GM19395 (cell line): ENCODE measurements around the gene GNG7.

Experiments used
- ATAC-seq: cut with Tn5 transposase; IDR thresholded peaks from one replicate; pipeline ENCODE4 v1.9.1; 2021; ENCODE audit warnings: mild to moderate bottlenecking, moderate library complexity; ENCODE audit not compliant: unreplicated experiment

GNG7 gene

DNA sequence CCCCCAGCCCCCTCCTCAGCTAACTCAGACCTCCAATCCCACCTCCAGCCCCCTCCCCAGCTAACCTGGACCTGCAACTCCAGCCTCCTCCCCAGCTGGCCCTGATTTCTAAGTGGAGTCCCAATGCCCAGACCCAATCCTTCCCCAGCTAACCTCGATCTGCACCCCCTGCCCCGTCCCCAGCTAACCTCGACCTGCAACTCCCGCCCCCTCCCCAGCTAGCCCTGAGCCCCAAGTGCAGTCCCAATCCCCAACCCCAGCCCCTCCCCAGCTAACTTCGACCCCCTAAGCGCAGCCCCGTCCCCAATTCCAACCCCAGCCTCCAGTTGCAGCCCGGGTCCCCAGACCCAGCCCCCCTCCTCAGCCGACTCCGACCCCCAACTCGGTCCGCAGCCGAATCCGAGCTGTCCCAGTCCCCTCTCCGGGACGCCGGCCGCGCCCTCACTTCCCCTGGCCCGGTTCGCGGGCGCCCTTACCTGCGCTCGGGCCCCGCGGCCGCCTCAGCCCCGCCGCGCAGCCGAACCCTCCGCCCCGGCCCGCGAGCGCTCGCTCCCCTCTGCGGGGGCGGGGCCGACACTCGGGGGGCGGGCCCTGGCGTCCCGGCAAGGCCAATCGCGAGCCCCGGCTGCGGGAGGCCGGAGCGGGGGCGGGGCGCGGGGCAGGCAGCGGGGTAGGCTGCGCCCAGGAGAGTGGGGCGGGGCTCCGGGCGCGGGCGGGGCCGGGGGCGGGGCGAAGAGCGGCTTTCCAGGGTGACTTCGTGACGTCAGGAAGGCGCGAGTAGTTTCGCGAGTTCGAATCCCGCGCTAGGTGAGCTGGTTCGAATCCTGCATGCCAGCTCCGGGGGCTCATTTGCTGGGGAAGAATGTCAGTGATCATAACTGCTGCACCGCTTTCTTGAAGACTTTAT, at the start of gene GNG7:
Gene GNG7, minus strand, starts transcription at position 525 of the 907 bp plus-strand sequence. CDS start 182,006 bp downstream, outside the sequence.
- ATAC-seq, result no peak

- no peak for ATAC-seq
These were observed 48.9 kb upstream of the GNG7 start for GRCh38 chr19:2751438-2751830.

DNA sequence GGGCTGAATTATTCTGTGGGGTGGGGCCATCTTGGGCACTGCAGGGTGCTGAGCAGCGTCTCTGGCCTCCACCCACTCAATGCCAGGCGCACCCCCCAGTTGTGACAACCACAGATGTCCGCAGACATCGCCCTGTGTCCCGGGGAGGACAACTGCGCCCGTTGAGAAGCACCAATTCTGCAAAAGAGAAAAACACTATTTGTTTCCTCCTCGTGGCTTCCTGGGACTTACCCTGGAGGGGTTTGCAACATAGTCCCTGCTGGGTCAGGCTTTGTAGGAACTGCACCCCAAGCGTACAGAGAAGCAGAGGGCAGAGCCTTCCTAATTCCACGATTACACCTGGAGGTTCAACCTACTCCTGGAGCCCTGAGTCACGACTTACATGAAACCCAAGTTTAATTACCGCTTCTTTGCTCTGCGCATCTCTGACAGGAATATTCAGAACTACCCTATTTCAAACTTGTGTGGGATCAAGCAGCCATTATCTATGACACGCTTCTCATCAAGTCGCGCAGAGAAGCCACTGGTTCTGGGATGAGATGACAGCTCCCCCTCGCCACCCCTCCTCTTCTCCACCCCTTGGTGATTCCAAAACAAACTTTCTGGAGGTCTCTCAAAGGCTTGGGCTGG, 48.4 kb upstream of the GNG7 start:
- no peak for ATAC-seq

GRCh38 chr19:2747349-2747748, 44.9 kb upstream of the GNG7 start:
- ATAC-seq, result no peak

DNA sequence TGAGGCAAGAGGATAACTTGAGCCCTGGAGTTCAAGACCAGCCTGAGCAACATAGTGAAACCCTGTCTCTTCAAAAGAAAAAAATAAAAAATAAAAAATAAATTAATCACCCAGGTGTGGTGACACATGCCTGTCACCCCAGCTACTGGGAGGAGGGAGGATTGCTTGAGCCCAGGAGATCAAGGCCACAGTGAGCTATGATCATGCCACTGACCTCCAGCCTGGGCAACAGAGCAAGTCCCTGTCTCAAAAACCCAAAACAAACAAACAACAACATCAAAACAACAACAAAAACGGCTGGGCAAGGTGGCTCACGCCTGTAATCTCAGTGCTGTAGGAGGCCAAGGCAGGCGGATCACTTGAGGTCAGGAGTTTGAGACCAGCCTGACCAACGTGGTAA, 41.6 kb upstream of the GNG7 start:
- ATAC-seq, result no peak

- no peak for ATAC-seq
These were observed 40.6 kb upstream of the GNG7 start for GRCh38 chr19:2743099-2743498.

GRCh38 chr19:2740314-2740656, 37.8 kb upstream of the GNG7 start:
- no peak for ATAC-seq

GRCh38 chr19:2739602-2740313, 37.3 kb upstream of the GNG7 start, which contains the start of gene SLC39A3:
SLC39A3 (minus strand) TSS chr19:2740017; CDS start chr19:2737257, 2,760 bp downstream.
- peak; percentile 85 for ATAC-seq

GRCh38 chr19:2736550-2737190, 34.2 kb upstream of the GNG7 start:
- ATAC-seq, result no peak

- no peak for ATAC-seq
These were observed 32.9 kb upstream of the GNG7 start for GRCh38 chr19:2735374-2735773.

DNA sequence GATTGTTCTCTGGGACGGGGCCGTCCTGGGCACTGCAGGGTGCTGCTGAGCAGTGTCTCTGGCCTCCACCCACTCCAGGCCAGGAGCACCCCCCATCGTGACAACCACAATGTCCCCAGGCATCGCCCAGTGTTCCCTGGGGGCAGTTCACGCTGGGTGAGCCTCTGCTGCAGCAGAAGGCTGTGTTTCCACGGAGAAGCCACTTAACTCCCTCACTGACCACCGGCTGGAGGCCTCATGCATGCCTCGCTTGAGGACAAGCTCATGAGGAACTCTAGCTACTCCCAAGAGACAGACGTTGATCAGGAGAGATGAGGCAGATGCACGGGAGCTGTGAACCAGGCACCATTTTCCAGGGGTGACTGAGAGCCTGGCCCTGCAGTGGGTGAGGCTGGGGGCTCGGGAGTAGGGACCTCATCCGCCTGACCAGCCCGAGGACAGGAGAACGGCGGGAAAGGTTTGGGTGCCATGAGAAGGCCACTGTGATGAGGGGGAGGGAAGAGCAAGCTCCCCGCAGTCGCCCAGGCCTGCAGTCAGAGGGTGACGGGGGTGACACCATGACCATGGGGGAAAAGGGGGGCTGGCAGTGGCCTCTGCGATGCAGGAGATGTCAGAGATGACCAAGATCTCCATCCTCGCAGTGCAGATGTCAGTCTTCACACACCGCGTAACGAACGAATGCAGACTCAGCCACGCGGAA, 32.2 kb upstream of the GNG7 start:
- ATAC-seq, result no peak

DNA sequence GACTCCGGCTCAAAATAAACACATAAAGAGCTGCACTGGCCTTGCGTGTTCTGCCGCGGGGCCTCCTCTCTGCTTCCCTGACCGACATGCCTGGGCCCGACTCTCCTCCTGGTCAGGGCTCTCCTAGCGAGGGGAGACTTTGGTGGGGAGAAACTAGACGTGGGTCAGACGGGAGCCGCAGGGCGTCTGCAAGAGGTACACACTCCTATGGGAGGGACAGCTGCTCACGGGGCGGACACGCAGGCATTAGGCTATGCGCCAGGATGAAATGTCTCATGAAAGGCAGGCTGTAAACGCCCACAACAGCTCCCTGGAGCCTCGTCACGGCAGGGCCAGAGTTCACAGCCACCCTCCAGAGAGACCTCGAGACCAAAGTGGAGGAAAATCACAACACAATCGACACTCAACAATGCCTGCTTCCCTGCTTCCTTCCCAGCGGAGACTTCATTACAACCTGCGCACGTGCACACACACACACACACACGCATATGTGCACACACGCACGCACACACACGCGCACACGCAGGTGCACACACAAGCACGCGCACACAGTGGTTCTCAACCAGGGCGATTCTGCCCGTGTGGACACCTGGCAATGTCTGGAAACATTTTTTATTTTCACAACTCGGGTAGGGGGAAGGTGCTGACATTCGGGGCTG, 31.6 kb upstream of the GNG7 start:
- no peak for ATAC-seq

- no peak for ATAC-seq
These were observed 30.4 kb upstream of the GNG7 start for GRCh38 chr19:2732883-2733282.

DNA sequence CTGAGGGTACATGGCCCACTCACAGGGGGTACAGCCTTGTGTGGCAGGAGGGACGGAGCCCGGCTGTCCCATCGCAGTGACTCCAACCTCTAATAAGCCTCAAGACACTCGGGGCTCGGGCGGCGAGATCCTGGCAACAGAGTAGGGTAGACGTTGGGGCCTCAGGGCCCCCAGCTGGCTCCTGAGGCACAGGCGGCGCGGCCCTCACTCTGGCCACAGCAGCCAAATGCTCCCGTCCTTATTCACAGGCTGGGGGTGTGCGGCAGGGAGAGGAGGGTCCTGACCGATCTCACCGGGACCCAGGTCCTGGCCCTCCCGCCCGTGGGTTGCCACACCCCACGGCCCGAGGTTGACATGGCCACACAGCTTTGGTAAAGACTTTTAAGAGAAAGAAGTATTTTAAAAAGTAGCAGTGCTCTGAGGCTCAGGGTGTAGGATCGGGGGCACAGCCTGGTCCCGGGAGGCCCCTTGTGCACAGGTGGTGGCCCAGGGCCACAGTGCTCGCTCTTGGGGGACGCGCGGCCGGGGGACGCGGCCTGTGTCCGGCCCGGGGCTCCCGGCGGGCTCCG, 29.7 kb upstream of the GNG7 start:
- ATAC-seq, result no peak

DNA sequence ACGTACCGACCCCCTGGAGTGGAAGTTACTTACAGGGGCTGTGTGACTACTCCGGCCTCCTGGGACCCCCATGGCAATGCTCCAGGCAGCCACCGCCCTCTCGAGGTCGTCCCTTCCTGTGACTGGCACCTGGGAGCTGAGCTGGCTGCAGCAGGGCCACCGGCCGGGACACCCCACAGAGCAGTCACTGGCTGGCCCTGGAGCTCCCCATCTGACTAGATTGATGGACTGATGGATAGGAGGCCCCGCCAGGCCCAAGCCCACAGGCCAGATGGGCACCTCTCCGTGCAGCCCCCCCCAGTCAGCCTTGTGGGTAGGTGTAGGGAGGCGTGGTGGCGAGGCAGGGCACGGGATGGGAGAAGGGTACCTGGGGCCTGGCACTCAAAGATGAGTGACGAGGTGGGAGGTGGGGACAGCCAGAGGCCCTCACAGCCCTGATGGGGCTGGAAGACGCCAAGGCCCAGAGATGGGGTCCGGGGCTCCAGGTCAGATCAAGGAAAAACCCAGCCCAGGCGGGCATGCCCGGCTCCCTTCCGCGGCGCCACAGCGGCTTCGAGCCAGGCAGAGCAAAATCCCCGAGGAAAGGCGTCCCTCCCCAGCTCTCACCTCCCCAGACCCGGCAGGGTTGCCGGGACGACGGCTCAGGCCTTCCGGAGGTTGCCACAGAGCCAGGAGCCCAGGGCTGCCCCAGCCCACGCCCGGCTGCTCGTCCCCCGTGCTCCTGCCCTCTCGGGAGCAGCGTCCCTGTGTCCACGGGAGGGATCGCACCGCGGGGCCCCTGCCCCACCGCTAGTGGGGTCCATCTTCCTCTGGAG, 28.9 kb upstream of the GNG7 start:
- no peak for ATAC-seq

GRCh38 chr19:2729943-2730818, 27.7 kb upstream of the GNG7 start:
- no peak for ATAC-seq

DNA sequence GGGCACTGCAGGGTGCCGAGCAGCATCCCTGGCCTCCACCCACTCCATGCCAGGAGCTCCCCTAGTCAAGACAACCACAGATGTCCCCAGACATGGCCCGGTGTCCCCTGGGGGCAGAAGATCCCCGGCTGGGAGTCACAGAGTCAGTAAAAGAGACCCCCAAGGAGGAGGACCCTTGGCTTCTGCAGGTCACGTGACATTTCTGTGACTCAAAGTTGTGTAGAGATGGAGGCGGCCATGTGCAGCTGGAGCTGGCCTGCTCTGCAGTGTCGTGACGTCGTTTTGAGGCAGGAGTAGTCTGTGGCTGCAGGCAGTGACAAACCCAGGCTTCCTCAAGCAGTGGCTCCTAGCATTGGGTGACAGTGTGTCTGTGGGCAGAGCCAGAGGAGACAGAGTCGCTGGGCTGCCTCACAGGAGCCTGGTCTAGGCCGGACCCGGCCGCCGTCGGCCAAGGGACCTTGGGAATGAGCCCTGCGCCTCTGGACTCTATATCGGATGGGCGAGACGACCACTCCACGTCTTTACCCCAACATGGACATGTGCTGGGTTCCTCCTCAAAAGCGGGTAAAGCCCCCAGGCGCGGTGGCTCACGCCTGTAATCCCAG, 26.4 kb upstream of the GNG7 start:
- ATAC-seq, result no peak

GRCh38 chr19:2727640-2727944, 25.1 kb upstream of the GNG7 start:
- ATAC-seq, result no peak
